ENCODE results near the gene POU3F1.

POU3F1 gene

GRCh38 chr1:38076038-38076437 lies 29.4 kb upstream of the POU3F1 start:
- in situ Hi-C loops (cut with MboI; ENCODE audit: low sequenced_read_pairs, unreplicated experiment): no loop called here
- no peak for TF ChIP-seq CTCF (IDR thresholded peaks at IDR 0.05; ENCODE audit: borderline replicate concordance, control extremely low read depth, extremely low read depth, insufficient read depth, missing control alignments)

GRCh38 chr1:38075191-38075590 lies 28.6 kb upstream of the POU3F1 start:
- TF ChIP-seq CTCF (IDR thresholded peaks at IDR 0.05; ENCODE audit: borderline replicate concordance, control extremely low read depth, extremely low read depth, insufficient read depth, missing control alignments): no peak
- DNase-seq (ENCODE audit: low spot score): no peak
- in situ Hi-C loops (cut with MboI; ENCODE audit: low sequenced_read_pairs, unreplicated experiment): no loop called here

More at GRCh38 chr1:38076038-38076437, 29.4 kb upstream of the POU3F1 start:
- DNase-seq (ENCODE audit: low spot score): no peak

- in situ Hi-C loops (cut with MboI; ENCODE audit: low sequenced_read_pairs, unreplicated experiment): no loop called here
- no peak for DNase-seq (ENCODE audit: low spot score)
- TF ChIP-seq CTCF (IDR thresholded peaks at IDR 0.05; ENCODE audit: borderline replicate concordance, control extremely low read depth, extremely low read depth, insufficient read depth, missing control alignments): no peak
These were observed 27.7 kb upstream of the POU3F1 start for GRCh38 chr1:38074302-38074677.

GRCh38 chr1:38073534-38074301 lies 27.1 kb upstream of the POU3F1 start:
- no peak for DNase-seq (ENCODE audit: low spot score)
- in situ Hi-C loops (cut with MboI; ENCODE audit: low sequenced_read_pairs, unreplicated experiment): no loop called here
- no peak for TF ChIP-seq CTCF (IDR thresholded peaks at IDR 0.05; ENCODE audit: borderline replicate concordance, control extremely low read depth, extremely low read depth, insufficient read depth, missing control alignments)

GRCh38 chr1:38072858-38073257 lies 26.3 kb upstream of the POU3F1 start:
- in situ Hi-C loops (cut with MboI; ENCODE audit: low sequenced_read_pairs, unreplicated experiment): no loop called here
- no peak for TF ChIP-seq CTCF (IDR thresholded peaks at IDR 0.05; ENCODE audit: borderline replicate concordance, control extremely low read depth, extremely low read depth, insufficient read depth, missing control alignments)
- DNase-seq (ENCODE audit: low spot score): no peak

- peak; percentile 73 for DNase-seq (ENCODE audit: low spot score)
- TF ChIP-seq CTCF (IDR thresholded peaks at IDR 0.05; ENCODE audit: borderline replicate concordance, control extremely low read depth, extremely low read depth, insufficient read depth, missing control alignments): peak; percentile 44
- in situ Hi-C loops (cut with MboI; ENCODE audit: low sequenced_read_pairs, unreplicated experiment): no loop called here
These were observed 25.0 kb upstream of the POU3F1 start for GRCh38 chr1:38071312-38072256.

All from GM13976 (cell line).